Effector CD8-positive, alpha-beta T cell (primary cell): ENCODE results near the gene ZFP36L1.
"Not testable (repeated sequence)": the region's sequence is repeated elsewhere in the genome, so short reads cannot be mapped to it uniquely, and the experiment has no call there.

Experiments
- DNase-seq: peaks from one replicate; lab custom pipeline; 2025; lab: John Stamatoyannopoulos, UW

ZFP36L1 gene

DNA sequence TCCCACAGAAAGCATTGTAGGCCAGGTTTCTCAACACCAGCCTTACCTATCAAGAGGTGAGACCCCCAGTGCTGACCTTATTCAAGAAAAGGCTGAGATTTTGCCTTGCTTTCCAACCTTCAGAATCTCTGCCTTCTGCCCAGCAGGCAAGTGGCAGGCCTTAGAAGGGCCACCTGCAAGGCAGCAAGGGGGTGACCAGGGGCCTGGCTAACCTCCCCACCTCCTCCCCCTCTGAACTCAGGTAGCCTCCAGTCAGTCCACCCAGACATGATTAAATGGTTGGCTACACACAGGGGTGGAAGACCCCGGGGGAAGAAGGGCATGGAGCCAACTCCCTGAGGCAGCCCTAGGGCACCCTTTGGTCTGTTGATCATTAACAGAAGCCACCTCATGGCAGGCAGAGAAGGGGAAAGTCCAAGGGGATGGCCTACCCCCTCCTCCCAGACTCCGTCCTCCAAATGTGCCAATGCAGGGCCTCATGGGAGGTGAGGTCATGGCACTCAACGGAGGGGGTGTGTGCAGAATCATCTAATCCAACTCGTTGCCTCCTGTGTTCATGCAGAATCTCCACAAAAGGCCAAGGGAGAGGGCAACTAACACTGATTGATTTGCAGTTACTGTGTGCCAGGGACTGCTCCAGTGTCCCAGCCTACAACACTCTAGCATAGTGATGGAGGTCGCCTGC is 8.5 kb downstream of the ZFP36L1 start:
- no peak for DNase-seq

DNA sequence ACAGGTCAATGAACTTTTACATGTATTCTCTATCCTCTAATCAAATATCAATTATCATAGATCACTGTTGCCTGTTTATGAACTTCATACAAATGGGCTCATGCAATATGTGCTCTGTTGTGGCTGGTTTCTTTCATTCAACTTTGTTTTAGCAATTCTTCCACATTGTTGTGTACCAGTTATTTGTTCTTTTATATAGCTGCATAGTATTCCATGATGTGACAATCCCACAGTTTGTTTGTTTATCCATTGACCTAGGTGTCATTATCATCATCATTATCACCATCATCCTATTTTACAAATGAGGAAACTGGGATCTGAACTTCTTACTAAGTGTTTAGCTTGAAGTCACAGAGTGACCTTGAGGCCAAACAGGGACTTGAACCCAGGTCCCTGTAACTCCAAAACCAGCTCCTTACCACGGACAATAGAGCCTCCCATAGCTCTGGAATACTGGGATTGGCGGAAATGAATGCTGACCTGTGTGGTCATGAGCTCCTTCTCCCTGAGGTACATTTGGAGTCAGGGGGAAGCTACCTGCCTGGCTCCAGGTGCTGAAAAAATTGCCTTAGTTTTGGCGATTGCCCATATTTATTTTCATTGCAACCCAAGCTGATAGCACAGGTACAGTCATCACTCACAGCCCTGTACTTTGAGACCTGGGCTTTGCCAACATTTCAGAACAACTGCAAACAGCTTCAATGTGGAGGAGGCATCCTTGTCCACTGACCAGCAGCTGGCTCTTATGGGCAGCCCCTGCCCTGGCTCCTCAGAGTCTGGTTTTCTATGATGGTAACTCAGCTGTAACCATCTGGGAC is 9.2 kb downstream of the ZFP36L1 start:
- DNase-seq: no peak

DNA sequence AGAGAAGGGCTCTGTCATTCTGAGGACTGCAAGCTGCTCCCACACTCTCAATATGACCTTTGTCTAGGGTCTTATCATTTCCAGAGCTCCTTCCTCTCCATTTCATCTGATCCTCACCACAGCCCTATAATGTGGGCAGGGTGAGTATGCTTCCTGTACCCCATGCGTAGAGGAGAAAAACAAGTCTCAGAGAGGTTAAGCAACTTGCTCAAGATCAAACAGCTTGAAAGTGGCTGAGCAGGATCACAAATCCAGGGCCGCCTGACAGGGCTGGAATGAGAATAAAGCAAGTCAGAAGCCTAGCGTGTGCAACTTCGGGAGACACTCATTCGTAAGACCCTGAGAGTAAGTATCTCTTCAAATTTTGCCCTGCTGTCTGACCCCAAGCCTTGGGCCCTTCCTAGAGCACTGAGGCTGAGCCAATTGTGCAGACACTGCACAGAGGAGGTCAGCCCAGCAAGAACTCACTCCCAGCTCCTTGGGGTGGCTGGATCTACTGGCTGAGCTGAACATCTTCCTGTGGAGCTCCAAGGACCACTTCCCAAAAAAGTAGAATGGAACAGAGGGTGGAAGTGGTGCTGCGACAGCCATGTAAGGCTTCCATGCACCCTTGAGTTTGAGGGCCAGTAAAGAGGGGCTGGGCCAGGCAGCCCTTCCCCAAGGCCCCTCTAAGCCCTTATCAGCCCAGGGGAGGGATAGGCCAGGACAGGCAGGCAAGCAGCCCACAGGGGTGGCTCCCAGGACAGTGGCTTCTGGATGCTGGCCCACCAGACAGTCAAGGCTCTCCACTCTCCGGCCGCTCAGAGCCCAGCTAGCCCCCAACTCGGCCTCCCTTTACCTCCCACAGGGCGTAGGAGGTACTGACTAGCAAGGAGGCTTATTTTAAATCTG is 10.5 kb downstream of the ZFP36L1 start:
- DNase-seq: peak; percentile 54

GRCh38 chr14:68781161-68782021 is 11.5 kb downstream of the ZFP36L1 start:
- DNase-seq: no peak

- DNase-seq: no peak
These were observed 12.3 kb downstream of the ZFP36L1 start for GRCh38 chr14:68780358-68781160.

DNA sequence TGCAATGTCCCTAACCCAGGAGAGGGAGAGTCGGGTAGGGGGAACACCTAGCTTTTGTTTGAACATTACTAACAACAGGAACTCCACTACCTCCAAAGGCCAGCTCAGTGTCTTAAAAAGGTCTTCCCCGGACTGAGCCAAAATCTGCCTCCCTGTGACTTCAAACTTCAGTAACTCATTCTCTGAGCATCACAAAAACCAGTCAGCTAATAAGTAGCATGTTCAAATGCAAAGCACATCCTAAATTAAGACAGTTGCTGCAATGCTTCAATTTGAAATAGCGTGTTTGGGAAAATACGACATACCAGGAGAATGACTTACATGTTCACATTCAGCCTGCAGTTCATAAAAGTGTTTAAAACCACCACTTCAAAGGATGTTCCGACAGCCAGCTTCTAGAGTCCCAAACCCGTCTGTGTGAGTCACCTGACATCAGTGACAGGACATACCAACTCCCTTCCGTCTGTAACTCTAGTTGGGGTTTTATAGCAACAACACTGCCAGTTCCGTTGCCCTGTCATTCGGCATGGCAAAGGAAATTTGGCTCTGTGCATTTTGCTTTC is 13.0 kb downstream of the ZFP36L1 start:
- no peak for DNase-seq

DNA sequence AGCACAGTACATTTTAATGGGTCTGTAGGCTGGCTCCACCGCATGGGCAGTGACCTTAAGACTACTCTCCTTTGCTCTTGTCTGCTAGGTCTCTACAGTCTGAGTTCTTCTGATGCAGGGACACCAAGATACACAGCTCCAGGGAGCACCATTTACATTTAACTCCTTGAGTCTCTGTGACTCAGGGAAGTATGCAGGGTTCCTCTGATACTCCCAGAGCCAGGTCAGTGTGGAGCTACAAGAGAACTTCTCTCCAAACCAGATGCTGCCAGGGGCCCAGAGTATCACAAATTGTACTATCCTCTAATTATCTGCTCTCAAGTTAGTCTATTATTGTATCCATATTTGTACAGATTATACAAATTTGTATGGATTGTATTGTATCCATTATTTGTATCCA is 15.2 kb downstream of the ZFP36L1 start:
- no peak for DNase-seq

DNA sequence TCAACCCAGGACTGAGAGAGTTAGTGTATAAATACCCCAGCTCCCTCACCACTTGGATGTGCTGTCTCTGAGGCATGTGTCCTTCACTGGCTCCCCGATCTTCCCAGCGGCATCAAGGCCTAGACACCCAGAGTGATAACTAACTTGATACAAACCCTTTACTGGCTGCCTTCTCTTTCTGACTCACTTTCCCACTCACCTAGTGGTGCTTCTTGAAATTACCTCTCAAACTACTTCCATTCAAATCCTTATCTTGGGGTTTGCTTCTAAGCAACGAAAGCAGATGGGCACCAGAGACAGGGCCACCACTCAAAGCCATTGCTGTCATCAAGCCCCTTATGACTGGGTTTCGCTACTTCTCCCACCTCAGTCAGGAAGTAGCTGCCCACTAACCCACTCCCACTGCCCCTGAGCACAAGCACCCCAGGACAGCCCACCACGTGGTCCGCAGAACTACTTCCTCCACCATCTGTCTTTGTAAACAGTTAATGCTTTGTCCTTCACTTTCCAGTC is 17.2 kb downstream of the ZFP36L1 start:
- DNase-seq: no peak

GRCh38 chr14:68774771-68775613 is 17.9 kb downstream of the ZFP36L1 start:
- no peak for DNase-seq

GRCh38 chr14:68772761-68773381 is 20.0 kb downstream of the ZFP36L1 start:
- no peak for DNase-seq

DNA sequence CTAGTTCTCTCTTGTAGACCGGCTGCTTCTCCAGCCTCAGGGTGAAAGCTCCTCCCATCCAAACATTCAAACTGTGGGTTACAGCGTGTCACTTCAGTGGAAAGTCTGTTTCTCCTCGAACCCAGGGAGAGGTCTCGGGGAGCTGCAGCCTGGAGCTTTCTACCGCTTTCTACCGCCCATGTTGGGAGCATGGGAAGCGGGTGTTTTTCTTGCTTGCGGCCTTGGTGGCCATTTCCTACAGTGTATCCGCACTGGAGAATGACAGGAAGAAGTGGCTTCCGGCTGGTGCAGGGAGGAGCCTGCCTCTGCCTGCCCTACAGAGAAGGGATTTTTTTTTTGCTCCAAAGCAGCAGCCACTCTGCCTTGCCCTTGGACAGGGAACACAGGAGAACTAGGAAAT is 21.2 kb downstream of the ZFP36L1 start:
- DNase-seq: no peak

GRCh38 chr14:68770553-68771286 is 22.1 kb downstream of the ZFP36L1 start:
- no peak for DNase-seq

DNA sequence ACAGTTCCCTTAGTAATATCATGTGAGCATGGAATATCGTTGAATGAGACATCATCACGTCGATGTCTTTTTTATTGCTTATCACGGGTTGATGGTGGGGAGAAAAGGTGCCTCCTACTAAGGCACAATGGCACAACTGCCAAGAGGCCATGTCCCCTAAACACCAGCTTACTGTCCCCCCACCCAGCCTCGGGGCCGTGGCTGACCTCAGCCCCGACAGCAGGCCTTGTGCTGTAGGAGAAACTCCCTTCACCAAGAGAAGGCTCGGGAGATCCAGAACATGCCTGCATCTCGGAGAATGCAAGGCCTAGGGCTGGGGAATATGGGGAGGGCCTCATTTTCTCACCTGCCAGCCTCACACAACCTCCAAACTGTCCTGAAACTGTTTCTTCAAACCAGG is 22.8 kb downstream of the ZFP36L1 start:
- DNase-seq: no peak

DNA sequence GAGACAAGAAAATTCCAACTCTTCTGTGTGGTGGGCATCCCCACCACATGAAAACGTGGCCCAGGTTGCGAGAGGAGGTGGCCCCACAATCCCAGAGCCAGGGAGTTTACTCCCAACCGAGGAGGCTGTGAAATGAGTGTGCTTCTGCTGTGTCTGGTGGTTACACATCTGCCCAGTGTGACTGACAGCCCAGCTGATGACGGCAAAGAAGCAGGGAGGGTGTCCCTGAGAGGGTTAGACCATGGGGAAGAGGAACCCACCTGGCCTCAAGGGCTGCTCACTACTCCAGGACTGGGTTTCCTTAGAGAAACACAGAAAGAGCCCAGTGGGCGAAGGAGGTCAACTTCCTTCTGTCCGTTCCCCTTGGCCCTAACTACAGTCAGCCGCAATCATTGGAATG is 24.6 kb downstream of the ZFP36L1 start:
- DNase-seq: no peak

DNA sequence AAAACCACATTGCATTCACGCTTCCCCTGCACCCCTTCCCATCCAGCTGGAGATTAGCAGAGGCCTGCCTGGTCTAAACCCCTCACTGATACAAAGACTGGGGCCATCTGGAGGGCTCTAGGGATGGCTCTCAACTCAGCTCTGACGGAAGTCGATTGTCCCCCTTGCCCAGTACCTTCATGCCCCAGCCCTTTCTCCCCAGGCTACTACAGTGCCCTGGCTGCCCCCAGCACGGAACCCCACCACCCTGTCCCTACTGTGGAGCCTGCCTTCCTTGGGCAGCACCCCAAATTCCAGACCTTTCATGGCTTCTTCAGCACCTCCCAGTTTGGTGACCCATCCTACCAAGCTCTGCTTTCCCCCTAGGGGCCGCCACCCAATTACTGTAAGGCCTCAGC is 25.6 kb downstream of the ZFP36L1 start:
- DNase-seq: no peak

DNA sequence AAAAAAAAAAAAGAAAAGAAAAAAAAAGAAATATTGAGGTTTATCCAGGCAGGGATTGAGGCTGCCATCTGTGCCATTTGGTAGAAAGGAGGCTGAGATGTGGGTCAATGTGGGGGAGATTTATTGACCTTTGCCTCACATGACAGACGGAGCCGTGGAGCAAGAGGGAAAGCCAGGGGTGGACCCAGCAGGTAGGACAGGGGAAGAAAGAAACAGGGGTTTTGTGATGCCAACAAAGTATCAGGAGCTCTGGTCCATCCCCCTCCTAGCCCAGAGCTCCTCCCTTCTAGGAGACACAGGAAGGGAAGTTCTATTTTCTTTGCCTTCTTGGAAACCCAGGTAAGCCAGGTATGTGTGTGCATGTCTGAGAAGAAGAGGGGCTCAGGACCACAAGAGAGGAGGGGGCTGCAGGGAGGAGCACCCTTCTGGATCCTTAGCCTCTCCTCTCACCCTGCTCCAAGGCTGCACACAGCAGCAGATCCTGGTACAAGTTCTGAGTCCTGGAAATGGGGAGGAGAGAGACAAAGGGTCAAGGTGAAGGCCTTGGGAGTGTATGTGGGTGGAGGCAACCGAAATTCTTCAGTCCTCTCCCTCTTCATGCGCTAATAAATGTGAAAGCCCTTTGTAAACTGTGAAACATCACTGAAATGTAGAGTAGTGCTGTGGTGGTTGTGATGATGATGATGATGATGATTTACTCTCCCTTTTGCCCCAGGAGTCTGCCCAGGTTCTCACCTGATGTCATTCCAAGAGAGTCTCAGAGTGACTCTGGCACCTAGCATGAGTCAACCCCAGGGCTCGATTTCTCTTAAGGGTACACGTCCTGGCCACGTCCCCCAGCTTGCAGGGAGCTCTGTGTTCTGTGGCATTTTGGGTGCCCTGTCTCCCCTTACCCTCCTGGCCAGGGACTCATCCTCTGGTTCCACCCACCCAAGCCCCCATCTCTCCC is 26.3 kb downstream of the ZFP36L1 start:
- no peak for DNase-seq

GRCh38 chr14:68763843-68764242 is 29.0 kb downstream of the ZFP36L1 start:
- DNase-seq: not testable (repeated sequence)
